GM19035 (cell line): ENCODE results near the gene PTPRQ.

Source experiments
- ATAC-seq: cut with Tn5 transposase; IDR thresholded peaks from one replicate; pipeline ENCODE4 v1.9.1; 2021; ENCODE audit not compliant: unreplicated experiment

PTPRQ gene

DNA sequence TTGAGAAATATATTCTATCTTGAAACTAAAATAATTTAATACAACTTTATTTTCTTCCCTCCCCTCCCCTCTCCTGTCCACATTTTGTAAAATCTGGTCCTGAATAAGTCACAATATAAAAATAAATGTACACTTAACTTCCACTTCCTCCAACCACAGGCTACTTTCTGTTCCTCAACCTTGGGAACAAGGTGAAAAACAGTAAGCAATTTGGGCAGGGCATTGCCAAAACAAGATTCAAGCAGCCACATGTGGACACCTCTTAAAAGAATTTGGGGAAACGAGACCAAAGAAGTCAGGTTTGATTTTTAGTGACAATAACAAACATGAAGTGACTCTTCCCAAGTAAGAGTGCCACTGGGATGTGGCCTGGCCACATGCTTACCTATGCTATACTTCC lies 115.7 kb downstream of the PTPRQ start:
- ATAC-seq, result no peak

DNA sequence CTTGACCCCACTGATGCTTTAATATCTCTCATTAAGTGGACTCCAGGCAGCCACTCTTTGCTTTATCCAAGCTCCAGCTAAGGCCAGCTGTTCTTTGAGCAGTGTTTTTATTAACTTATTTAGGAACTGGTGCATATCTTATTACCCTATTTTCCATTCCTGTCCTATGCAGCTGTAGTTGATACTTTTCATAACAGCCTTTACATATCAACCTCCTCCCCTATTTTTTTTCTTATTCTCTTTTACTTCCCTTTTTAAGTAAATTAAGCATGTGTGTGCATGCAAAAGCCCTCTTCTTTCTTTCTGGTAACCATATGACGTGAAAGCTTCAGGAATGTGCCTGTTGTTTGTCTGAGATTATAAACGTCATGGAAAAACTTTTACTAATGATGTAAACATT lies 121.2 kb downstream of the PTPRQ start:
- ATAC-seq, result no peak

DNA sequence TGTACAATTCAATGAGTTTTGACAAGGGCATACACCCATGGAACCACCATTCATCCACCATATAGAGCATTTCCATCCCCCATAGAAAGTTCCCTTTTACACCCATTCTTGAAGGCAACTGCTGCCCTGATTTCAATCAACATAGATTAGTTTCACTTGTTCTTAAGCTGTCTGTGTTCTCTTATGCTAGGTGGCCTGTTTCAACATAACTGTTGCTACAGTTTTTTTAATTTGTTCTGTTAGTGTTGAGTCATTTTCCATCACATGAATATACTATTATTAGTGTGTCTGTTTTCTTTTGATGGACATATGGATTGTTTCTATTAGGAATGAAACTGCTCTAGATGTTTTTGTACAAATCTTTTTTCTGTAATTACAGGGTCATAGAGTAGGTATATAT lies 123.4 kb downstream of the PTPRQ start:
- ATAC-seq, result no peak

DNA sequence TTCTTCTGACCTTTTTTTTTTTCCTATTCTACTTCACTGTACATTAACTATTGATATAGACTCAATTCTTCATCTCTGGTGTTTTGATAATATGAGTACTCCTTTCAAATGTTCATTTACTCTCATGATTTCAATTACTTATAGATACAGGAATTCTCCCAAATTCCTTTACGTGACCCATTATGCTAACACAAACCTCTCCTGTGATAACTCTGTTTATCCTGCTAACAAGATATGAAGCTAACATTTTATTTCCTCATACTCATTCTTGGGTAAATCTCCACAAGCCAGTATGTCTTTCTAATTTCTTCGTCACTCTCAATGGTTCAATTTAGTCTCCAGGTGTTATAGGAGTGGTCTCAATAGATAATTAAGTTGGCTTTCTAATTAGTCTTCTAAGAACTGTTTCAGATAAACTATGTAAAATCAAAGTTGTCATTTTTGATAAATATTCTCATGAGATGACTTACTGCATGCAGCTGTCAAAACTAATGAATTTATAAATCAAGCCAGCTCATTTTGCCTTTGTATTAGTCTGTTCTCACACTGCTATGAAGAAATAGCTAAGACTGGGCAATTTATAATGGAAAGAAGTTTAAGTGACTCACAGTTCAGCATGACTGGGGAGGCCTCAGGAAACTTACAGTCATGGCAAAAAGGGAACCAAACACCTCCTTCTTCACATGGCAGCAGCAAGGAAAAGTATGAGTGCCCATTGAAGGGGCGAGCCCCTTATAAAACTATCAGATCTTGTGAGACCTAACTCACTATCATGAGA lies 132.8 kb downstream of the PTPRQ start:
- no peak for ATAC-seq

DNA sequence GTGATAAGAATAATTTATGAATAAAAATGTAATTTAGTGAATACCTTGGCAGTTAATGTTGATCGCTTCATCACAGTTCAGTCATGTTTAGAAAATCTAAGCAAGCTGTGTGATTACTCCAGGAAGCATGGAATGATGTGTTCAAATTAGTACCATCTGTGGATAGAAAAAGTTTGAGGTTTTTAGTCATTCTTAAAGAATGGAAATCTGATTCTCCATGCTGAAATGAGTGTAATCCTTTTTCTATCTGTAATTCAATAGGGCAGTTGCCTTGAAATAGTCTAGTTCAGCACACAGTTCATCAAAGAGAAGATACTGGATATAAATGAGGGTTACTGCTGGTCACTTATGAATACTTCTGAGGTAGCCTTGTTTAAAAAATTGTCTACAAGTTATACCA lies 136.2 kb downstream of the PTPRQ start:
- no peak for ATAC-seq

DNA sequence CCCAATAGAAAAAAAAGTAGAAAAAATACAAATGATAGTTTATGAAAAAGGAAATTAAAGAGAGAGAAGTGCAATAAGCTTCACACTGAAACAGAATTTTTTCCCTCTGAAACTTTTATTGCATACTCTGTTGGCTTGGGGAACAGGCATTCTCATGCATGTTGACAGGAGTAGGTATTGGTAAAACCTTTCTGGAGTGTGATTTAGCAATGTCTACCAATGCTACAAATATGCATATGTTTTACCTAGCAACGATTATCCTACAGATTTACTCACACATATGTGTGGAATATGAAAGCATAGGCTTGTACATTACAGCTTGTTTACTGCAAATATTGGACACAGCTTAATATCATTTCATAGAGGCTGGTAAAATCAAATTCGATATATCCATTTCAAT lies 137.7 kb downstream of the PTPRQ start:
- no peak for ATAC-seq

DNA sequence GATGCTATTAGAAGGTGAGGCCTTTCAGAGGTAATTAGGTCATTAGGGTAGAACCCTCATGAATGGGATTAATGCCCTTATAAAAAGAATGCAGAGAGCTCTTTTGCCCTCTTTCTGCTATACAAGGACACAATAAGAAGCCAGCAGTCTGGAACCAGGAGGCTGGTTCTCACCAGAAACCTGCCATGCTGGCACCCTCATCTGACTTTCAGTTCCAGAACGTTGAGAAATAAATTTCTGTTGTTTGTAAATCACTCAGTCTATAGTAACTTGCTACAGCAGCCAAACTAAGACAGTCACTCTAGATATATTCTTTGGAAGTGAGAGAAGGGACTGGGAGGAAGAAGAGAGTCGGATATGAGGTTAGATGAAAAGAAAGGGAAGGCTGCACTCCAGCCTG lies 138.4 kb downstream of the PTPRQ start:
- ATAC-seq, result no peak

DNA sequence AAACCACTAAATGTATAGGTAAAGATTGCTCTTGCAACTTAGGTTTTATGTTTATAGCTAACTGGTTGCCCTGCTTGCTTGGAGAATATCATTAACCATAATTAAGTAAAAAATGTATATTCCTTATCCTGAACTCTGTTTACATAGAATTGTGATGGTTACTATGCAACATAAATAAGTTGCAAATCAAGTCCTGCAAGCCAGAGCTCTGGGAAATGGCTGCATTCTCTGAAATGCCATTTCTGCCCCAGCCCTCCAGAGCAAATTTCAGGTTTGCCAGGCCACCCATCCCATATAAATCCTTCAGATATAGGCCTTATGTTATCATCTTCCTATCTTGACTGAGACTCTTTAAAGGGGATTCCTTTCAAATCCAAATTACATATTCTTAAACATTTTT lies 145.0 kb downstream of the PTPRQ start:
- ATAC-seq, result no peak

DNA sequence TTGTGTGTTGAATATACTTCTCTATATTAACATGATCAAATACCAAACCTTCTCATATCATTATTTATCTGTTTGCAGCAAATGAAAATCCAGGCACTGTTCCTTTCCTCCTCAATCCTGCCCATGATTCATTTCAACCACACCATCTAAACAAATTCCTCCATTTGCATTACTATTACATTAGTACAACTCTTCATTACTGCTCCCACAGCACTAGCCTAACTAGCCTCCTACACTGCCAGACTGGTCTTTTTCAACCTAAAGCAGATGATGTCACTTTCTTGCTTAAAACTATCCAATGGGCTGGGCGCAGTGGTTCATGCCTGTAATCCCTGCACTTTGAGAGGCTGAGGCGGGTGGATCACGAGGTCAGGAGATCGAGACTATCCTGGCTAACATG lies 146.1 kb downstream of the PTPRQ start:
- ATAC-seq, result no peak

DNA sequence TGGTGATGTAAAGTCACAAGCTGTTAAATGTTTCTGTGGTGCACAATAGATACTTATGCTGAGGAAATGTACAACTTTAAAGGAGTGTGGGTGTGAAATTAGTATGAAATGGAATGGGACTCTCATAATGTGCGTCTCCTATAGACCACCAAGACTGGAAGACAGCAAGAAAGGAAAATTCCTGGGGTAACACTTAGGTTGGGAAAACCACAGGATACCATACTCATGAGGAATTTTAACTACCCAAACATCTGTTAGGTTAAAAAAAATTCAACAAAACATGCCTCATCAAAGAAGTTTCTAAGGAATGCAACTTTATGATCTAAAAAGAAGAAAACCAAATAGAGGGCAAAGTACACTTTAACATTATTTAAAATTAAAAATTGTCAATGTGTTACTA lies 149.7 kb downstream of the PTPRQ start:
- no peak for ATAC-seq

DNA sequence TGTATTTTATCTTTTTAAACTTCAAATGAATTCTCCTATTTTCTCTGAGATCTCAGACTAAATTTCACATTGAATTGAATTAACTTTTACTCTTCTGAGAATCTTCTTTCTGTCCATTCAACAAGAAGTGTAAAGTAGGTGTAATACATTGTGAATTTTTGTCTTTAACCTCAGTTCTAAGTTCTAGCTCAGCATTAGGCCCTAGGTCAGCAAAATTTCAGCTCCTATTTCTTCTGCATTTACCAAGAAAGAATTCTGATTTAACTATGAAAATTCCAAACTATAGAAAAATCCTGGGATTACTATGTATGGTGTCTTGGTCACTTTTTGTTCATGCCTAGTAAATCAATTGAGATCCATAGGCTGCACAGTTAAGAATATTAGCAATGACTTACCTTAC lies 152.5 kb downstream of the PTPRQ start:
- ATAC-seq, result no peak

DNA sequence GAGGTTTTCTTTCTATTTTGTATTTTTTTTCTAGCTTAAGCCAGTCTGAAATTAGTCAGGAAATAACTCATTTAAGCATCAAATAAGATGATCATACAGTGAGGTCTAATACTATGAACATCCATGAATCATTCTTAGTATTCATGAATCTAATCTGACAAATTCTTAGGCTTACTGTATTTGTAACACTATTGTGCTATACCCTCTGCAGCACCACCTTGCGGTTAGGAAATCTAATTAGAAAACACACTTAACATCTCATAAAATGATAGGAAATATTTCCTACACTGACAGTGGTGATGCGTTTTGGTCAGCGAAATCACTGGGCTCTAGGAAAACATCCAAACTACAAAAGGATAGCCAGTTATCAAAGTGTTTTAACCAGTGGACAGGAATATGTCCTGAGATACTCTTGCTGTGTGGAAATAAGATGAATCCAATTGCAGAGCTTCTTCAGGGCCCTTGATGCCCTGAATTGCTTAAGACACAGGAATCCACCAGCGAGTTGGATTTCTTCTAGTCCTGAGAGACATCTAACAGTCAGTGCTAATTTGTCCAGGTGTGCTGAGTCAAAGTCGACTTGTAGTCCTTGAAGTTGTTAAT lies 154.1 kb downstream of the PTPRQ start:
- no peak for ATAC-seq

DNA sequence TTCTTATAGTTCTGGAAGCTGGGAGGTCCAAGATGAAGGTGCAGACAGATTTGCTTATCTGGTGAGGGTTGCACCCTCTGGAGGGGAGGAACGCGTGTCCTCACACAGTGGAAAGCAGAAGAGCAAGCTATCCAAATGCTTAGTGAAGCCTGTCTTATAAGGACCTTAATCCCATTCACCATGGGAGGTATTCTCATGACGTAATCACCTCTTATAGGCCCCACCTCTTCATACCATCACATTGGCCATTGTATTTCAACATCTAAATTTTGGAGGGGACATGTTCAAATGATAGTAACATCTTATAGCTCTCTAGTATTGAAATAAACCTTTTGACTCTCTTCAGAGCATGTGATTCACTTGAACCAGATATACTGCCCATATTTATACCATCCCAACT lies 158.4 kb downstream of the PTPRQ start:
- no peak for ATAC-seq

DNA sequence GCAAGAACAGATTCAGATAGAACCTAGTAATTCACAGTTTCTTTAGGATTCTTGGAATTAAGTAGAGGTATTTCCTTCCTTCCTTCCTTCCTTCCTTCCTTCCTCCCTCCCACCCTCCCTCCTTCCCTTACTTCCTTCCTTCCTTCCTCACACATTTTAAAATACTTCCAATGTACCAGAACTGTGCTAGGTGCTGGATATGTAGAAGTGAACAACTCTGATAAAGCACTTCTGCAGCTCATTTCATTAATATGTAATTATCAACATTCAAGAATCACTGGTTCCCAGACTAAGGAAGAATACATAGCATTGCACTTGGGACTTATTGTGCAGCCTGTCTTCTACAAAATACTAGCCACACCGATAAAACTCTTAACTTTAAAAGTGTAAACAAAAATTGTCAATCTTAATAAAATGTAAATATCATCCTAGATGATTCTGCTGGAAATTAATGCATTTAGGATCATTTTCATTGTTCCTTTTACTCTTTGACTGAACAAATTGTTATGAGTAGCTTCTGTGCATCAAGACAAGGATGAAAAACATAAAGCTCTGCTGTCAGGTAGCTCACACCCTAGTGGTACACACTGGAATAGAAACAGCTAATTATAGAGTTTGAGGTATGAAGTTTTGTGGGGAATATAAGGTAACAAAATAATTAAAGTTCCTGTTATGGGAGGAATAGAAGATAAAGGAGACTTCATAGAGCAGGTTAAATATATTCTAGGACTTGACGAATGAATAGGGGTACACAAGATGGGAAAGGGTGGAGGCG lies 163.5 kb downstream of the PTPRQ start:
- no peak for ATAC-seq

DNA sequence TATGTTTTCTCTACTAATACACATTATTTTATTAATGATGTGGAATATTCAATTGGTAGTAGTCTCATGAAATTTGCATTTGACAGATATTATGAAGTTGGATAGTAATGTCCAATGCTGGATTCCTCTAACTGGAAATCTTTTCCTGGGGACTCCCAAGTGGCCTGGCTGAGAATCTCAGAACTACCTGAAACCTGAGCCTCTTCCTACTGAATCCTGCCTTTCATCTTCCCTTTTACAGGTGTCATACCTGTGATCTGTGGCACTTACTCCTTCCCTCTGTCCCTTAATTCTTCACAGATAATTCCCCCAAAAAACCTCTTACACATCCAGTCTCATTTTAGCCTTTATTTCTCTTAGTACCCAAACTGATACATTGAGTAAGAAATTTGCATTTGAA lies 173.7 kb downstream of the PTPRQ start:
- no peak for ATAC-seq

DNA sequence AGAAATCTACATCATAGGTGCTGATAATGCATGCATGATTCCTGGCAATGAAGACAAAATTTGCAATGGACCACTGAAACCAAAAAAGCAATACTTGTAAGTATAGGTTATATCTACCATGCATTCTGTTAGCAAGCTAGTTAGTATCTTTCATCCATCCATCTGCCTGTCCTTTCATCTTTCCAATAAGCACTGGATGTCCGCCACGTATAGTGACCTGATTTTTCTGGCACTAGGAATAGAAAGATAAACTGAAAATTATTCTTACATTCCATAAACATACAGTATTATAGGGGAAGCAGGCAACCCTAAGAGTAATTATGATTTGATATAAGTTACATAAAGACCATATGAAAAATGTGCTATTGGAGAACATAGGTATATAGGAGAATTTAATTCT lies 176.2 kb downstream of the PTPRQ start:
- no peak for ATAC-seq

DNA sequence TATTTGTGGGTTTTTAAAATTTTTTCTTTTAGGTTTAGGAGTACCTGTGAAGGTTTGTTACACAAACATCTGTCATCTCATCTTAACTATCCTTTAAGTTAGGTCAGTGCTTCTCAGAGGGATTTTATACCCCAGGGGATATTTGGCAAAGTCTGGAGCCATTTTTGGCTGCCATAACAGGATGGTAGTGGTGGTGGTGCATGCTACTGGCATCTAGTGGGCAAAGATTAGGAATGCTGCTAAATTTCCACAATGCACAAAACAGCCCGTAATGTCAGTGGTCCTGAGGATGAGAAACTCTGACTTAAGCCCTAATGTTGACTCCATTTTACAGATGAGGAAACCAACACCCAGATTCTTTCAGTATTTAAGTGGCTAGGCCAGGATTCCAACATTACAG lies 178.2 kb downstream of the PTPRQ start:
- no peak for ATAC-seq

DNA sequence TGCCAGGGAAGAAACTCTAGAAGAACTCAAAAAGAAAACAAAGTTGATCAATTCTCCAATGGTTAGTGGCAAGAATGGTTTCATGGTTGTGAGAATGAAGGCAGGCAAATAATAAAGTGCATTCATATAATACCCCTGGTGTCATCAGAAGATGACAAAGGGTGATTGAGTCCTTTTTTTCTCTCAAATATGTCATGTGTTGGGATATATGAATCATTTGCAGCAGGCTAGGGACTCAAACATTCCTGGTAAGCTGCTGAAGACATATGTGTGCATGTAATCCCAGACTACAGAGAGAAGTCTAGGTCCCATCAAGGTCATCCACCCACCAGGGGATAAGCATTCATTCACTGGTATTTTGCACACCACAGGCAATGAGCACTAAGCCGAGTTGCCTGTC lies 181.0 kb downstream of the PTPRQ start:
- no peak for ATAC-seq

DNA sequence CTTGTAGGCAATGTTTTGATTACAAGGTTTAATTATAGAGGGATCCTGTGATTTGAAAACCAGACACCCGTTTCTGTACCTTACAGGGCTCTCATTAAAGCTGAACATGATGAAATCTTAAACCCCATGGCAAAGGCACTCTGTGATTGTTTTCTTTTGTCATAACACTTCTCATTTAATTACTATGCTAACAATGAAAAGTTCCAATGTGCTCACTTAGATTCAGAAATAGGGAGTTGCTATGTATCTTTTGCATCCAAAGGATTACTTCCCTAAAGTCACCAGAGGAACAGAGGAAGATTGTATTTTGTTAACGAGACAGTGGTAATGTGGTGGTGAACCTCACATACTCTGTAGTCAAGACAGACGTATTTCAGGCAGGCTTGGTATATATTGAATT lies 181.9 kb downstream of the PTPRQ start:
- no peak for ATAC-seq

DNA sequence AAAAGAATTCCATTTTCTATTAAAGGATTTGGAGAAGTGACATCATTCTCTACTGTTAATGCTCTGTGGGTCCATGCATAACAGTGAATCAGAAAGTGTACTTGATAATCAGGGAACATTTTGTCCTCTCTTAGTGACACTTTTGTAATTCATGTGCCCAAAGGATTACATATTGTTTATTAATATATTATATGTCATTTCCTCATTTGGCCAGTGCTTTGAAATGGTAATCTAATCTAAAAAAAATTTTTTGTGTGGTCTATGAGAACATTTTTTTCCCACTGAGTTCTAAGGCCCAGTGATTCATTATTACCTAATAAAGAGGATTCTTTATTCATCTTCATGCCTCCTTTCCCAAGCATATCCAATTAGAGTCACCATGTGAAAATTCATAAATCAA lies 183.7 kb downstream of the PTPRQ start:
- no peak for ATAC-seq

DNA sequence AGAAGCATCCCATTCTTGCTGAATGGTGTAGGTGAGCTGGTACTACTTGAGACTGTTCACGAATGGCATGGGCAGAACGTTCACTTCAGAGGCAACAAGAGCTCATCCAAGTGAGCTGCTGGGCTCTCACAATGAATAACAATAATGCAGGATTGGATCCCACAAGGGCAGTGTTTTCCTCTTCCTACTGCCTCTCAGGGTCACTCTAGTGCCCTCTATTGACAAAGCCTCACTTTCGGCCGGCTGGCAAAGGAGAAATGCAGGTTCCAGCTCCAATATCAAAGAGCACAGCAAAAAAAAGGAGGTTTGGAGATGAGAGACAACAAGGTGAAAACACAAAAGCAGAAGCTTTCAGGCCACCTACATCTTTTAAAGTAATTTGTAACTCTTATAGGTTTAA lies 188.8 kb downstream of the PTPRQ start:
- ATAC-seq, result no peak

DNA sequence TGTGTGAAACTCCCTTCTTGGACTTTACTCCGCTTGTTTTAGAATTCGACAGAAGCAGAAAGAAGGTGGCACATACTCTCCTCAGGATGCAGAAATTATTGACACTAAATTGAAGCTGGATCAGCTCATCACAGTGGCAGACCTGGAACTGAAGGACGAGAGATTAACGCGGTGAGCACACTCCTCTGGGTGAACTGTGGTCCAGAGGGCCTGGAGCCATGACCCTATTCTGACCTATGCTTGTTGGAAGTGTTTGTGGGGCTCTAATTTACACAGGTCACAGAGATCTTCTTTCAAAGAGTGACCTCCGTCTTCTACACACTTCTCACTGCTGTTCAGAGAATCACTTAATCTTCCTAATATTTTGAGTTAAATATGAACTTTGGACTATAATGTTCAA lies 190.9 kb downstream of the PTPRQ start:
- no peak for ATAC-seq
